Vein endothelial cell (primary cell): ENCODE data around the gene CACFD1. TPM values are rescaled to one million over a fixed set of nuclear protein-coding genes. Genes with fewer than 3 reads are reported as not detected.

Experiments
- total RNA-seq: library from RNA; depleted of rRNA; stranded (reverse); fragments of >200 nt; gene quantifications from 2 replicates; pipeline ENCODE4 v1.2.3, GENCODE V29; 2012

CACFD1 gene
- 4.9 and 11.1 TPM in 2 replicates for total RNA-seq

GRCh38 chr9:133459476-133460404 is at the start of gene CACFD1:
Gene CACFD1, plus strand, starts transcription at chr9:133459978. Its CDS starts 89 bp downstream, at chr9:133460067.

GRCh38 chr9:133417541-133418461 is 42.0 kb upstream of the CACFD1 start, which contains the start of gene REXO4:
Gene REXO4, minus strand, starts transcription at chr9:133418010. Its CDS starts 166 bp downstream, at chr9:133417844.

DNA sequence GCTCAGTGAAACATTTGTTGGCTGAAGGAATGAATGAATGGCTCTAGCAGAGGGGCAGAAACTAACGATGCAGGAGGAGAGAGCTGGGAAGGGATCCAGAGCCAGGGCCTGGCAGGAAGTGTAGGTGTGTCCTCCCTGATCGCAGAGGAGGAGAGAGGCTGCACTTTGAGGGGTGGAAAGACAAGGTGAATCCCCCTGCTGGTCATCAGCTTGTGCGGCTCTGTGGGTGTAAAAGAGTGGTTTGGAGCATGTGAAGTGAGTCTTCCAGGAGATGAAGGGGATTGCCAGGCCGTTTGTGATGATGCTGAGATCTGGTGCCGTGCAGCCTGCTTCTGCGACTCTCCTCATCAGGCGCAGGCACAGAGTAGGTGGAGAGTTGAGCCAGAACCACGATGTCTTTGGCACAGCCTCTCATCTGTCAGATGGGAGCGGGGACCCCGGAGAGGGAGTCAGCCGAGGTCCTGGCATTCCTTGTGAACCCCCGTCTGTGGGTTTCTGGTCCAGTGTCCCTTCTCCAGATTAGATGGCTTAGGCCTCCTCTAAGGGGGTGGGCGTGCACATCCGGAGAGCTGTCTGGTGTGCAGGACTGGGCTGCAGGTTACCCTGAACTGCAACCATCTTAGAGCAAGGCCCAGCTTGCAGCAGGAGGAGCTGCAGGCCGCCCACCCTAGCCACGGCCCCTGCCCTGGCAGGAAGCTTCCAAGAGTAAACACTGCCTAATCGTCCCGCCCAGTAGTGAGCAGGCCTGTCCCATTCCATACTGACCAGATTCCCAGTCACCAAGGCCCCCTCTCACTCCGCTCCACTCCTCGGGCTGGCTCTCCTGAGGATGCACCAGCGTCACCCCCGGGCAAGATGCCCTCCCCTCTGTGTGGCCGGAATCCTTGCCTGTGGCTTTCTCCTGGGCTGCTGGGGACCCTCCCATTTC is 37.9 kb upstream of the CACFD1 start, which contains the start of gene ADAMTS13:
Gene ADAMTS13, plus strand, starts transcription at position 753 of the 928 bp plus-strand sequence. Its CDS starts 77 bp downstream, at position 830.

DNA sequence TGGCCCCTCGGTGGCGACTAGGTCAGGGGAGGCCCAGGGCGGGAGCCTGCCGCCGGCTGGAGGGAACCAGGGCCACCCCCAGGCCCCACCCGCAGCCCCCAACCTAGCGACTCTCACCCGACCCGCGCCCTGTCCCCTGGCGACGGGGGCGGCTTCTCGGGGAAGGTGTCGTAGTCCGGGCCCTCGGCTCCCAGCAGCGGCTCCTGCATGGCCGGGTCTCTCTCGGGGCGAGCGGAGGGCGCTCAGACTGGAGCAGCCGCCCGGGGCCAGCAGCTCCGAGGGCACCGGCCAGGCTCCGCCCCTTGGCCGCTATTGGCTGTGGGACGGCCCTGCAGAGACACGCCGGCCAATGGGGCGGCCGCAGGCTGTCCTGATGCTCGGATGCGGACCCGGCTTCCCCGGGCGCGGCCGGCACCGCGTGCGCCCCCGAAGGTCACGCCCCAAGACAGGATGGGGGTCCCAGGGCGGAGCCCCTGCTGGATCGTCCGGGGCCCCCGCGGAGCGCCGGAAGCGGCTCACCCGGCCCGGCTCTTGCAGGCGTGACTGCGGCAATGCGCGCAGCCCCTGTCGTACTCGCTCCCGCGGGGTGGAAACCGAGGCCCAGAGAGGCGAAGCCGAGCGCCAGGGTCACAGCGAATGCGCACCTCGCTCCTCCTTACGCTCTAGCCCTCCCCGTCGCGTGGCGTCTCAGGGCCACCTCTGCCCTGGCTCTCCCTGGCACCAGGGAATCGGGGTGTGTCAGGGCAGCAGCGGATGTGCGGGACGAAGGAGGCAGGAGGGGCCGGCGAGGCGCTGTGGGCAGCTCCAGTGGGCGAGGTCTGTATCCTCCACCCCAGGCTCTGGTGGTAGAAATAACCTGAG is 19.3 kb downstream of the CACFD1 start, which contains the start of gene SLC2A6:
Gene SLC2A6, minus strand, starts transcription at position 249 of the 861 bp plus-strand sequence. Its CDS starts 40 bp downstream, at position 209.

Other genes starting within 250 kb of the CACFD1 start
- 0.10 TPM in 1 of 2 replicates, not detected in the other for gene ABO, start 184.8 kb upstream of the CACFD1 start, total RNA-seq
- gene SURF6, start 123.8 kb upstream of the CACFD1 start, total RNA-seq = 11.1 and 11.3 TPM in 2 replicates
- gene MED22, start 111.8 kb upstream of the CACFD1 start, total RNA-seq = 19.6 and 19.9 TPM in 2 replicates
- 2,150 and 2,505 TPM in 2 replicates for gene RPL7A, start 111.8 kb upstream of the CACFD1 start, total RNA-seq
- 11.7 and 19.3 TPM in 2 replicates for gene SURF1, start 103.5 kb upstream of the CACFD1 start, total RNA-seq
- 10.7 and 12.1 TPM in 2 replicates for gene SURF2, start 103.4 kb upstream of the CACFD1 start, total RNA-seq
- 336 and 365 TPM in 2 replicates for gene SURF4, start 83.9 kb upstream of the CACFD1 start, total RNA-seq
- gene STKLD1, start 83.6 kb upstream of the CACFD1 start, total RNA-seq = 0.33 and 1.6 TPM in 2 replicates
- gene REXO4, start 42.0 kb upstream of the CACFD1 start, total RNA-seq = 13.4 and 16.0 TPM in 2 replicates
- 0.48 and 0.98 TPM in 2 replicates for gene ADAMTS13, start 37.6 kb upstream of the CACFD1 start, total RNA-seq
- gene SLC2A6, start 19.1 kb downstream of the CACFD1 start, total RNA-seq = 40.8 and 55.9 TPM in 2 replicates
- not detected in 2 replicates for gene MYMK, start 65.0 kb downstream of the CACFD1 start, total RNA-seq
- gene ADAMTSL2, start 74.7 kb downstream of the CACFD1 start, total RNA-seq = 0.10 TPM in 1 of 2 replicates, not detected in the other
- not detected in 2 replicates for gene FAM163B, start 149.4 kb downstream of the CACFD1 start, total RNA-seq
- gene DBH, start 176.4 kb downstream of the CACFD1 start, total RNA-seq = not detected in 2 replicates